ENCODE measurements around the gene TAGLN2. TPM values are rescaled to one million over a fixed set of nuclear protein-coding genes. Genes with fewer than 3 reads are reported as not detected.

The TAGLN2 gene
- total RNA-seq, 1 donor from 2014 or later, result 85.1 TPM

DNA sequence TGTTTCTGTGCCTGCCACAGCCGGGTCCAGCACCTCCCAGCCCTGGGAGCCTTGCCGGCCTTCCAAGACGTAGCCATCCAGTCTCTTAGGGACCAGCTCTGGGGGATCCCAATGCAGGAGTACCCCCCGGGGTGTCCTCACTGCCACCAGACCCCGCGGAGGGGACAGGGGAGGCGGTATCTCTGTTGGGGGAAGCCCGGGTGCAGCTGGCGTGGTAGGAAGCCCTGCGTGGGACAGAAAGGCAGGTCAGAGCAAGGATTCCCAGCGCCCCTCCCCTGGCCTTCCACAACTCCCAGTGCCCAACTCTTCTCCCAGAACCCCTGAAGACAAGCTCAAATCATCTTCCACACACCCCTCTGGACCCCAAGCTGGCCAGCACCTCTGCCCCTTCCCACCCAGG lies 4.9 kb upstream of the TAGLN2 start:
- Histone ChIP-seq H3K4me3 (ENCODE audit: low read length in 3 of 3) (no peak overlapping the region), H3K9ac (ENCODE audit: low read depth in 1 of 3, low read length in 3 of 3) (no peak overlapping the region), H3K27ac (ENCODE audit: low read depth, low read length) (no peak overlapping the region), H3K27me3 (ENCODE audit: control insufficient read depth in 3 of 3, insufficient read depth in 3 of 3, low read length in 3 of 3) (peaks cover 3 to 33% (median 11%) of the 10 kb centered on the region in 3 donors), H3K9me3 (ENCODE audit: control insufficient read depth in 3 of 3, low read length in 3 of 3) (no peaks in the 10 kb centered on the region), H3K4me1 (ENCODE audit: control insufficient read depth in 3 of 3, insufficient read depth in 3 of 3, low read length in 3 of 3) (peaks cover 11% of the 10 kb centered on the region in 3 donors), H3K36me3 (ENCODE audit: control insufficient read depth in 3 of 3, insufficient read depth in 3 of 3, low read length in 3 of 3) (no peaks in the 10 kb centered on the region)

DNA sequence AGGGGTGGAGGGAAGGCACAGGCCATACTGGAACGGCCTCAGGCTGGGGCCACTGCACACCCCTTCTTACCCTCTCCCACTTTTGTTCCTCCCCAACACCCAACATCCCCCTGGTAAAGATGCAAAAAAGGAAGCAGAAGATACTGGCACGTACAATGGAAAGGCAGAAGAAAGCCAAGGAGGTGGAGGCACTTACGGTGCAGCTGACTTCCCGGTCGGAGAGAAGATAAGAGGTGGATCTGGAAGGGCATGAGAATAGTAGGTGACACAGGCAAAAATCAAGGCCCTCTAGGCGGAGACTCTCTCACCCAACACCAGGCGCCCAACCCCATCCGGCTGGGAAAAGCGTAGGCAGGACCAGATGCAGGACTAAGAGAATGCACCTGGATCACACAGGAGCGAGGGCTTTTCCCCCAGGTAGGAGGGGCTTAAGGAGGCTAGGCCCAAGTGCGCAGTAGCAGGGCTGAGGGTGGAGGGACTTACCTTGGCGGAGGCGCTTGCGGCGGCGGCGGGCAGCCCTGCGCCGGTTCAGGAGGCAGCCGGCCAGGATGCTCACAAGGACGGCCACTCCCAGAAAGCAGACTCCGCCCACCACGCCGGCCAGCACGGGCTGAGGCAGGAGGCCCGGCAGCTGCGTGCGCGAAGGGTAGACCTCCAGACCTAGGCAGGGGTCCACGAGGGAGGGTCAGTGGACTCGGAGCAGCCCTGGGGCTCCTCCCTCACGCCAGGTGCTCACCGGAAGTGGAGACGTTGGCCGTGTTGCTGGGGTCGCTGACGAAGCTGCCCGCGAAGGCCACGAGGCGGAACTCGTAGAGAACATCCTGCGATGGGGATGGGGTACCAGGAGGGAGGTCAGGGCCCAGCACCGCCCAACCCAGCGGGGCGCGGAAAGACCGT lies 4.1 kb upstream of the TAGLN2 start:
- Histone ChIP-seq H3K36me3 (ENCODE audit: control insufficient read depth in 3 of 3, insufficient read depth in 3 of 3, low read length in 3 of 3) (peaks cover 0 to 3% (median 0%) of the 10 kb centered on the region in 3 donors), H3K9ac (ENCODE audit: low read depth in 1 of 3, low read length in 3 of 3) (no peak overlapping the region), H3K9me3 (ENCODE audit: control insufficient read depth in 3 of 3, low read length in 3 of 3) (no peaks in the 10 kb centered on the region), H3K27ac (ENCODE audit: low read depth, low read length) (no peak overlapping the region), H3K4me1 (ENCODE audit: control insufficient read depth in 3 of 3, insufficient read depth in 3 of 3, low read length in 3 of 3) (peaks cover 11 to 17% (median 11%) of the 10 kb centered on the region in 3 donors), H3K4me3 (ENCODE audit: low read length in 3 of 3) (no peak overlapping the region), H3K27me3 (ENCODE audit: control insufficient read depth in 3 of 3, insufficient read depth in 3 of 3, low read length in 3 of 3) (peaks cover 1 to 40% (median 16%) of the 10 kb centered on the region in 3 donors)

DNA sequence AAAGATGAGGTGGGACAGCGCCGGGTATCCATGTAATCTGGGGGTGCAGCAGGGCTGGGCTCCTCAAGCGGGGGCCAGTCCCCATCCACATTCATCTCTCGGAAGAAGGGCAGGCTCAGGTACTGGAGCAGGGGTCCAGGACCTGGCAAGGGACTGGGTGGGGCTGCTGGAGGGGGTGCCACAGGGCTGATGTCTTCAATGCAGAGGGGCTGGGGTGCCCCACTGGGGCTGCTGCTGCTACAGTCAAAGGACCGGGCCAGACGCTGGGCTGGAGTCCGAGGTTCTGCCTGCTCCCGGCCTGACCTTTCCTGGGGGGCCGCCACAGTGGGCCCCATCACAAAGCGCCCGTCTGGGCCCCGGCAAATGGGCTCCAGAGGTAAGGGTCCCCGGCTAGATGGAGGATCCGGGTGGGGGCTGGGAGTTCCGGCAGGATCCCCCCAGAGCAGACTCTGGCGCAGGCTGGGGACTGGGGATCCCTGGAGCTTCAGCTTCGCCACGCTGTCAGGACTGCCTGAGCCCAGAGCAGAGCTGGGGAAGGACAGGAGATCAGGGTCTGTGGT lies 3.3 kb upstream of the TAGLN2 start:
- Histone ChIP-seq H3K27ac (ENCODE audit: low read depth, low read length) (no peak overlapping the region), H3K36me3 (ENCODE audit: control insufficient read depth in 3 of 3, insufficient read depth in 3 of 3, low read length in 3 of 3) (peaks cover 0 to 3% (median 0%) of the 10 kb centered on the region in 3 donors), H3K4me3 (ENCODE audit: low read length in 3 of 3) (no peak overlapping the region), H3K9ac (ENCODE audit: low read depth in 1 of 3, low read length in 3 of 3) (no peak overlapping the region), H3K4me1 (ENCODE audit: control insufficient read depth in 3 of 3, insufficient read depth in 3 of 3, low read length in 3 of 3) (peaks cover 11 to 17% (median 11%) of the 10 kb centered on the region in 3 donors), H3K9me3 (ENCODE audit: control insufficient read depth in 3 of 3, low read length in 3 of 3) (no peaks in the 10 kb centered on the region), H3K27me3 (ENCODE audit: control insufficient read depth in 3 of 3, insufficient read depth in 3 of 3, low read length in 3 of 3) (peaks cover 0 to 43% (median 16%) of the 10 kb centered on the region in 3 donors)

DNA sequence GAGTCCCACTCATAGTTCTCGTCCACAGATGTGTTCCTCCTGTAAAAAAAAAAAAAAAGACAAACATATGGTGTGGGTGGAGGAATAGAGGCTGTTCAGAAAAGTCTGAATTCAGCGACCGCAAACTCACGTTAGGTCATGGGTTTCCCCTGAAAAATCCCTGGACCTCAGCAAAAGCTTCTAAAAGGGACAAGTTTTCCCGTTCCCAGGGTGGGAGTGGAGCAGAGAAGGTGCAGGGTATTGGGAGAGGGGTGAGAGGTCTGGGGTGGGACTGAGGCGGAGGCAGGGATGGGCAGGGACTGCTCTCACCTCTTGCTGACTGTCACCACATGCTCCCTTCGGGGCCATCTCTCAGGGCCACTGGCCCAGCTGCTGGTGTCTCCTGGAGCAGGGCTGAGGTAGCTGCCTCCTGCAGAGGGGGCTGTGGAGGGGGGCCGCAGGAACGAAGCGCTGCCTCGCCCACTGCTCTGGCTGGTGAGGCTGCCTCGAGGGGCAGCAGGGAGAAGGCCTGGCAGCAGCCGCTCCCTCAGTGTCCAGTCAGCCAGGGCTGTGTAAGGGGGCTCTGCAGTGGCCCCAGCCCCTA lies 2.6 kb upstream of the TAGLN2 start:
- H3K9me3 ChIP-seq (ENCODE audit: control insufficient read depth in 3 of 3, low read length in 3 of 3), result no peaks in the 10 kb centered on the region
- H3K9ac ChIP-seq (ENCODE audit: low read depth in 1 of 3, low read length in 3 of 3), result no peak overlapping the region
- peaks cover 0 to 3% (median 0%) of the 10 kb centered on the region in 3 donors for H3K36me3 ChIP-seq (ENCODE audit: control insufficient read depth in 3 of 3, insufficient read depth in 3 of 3, low read length in 3 of 3)
- no peak overlapping the region for H3K27ac ChIP-seq (ENCODE audit: low read depth, low read length)
- H3K27me3 ChIP-seq (ENCODE audit: control insufficient read depth in 3 of 3, insufficient read depth in 3 of 3, low read length in 3 of 3), result peaks cover 0 to 47% (median 16%) of the 10 kb centered on the region in 3 donors
- H3K4me1 ChIP-seq (ENCODE audit: control insufficient read depth in 3 of 3, insufficient read depth in 3 of 3, low read length in 3 of 3), result peaks cover 11 to 21% (median 13%) of the 10 kb centered on the region in 3 donors
- H3K4me3 ChIP-seq (ENCODE audit: low read length in 3 of 3), result no peak overlapping the region

DNA sequence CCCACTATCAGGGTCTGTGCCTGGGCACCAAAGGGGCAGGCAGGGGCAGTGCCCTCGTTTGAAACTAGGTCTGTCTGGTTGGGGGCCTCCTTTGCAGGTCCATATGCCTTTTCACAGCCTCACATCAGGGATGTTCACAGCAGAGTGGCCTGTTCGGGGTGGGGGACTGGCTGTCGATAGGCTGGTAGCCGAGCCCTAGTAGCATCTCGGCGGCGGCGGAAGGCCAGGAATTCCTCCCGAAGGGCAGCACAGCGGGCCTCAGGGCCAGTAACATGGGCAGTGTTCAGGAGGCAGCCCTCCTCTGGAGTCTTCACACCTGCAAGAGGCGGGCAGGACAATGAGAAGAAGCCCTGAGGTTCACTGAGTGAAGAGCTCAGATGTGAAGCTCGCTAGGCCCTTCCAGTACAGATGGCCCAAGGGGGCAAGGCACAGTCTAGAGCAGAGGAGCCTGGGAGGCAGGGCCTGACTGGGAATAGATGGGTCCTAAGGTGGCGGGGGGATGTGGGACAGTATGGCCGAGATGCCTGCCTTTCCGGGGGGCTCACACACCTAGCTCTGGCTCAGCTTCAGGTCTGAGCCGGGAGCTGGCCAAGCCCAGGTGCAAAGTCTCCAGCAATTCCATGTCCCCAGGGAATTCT lies 2.0 kb upstream of the TAGLN2 start:
- H3K9me3 ChIP-seq (ENCODE audit: control insufficient read depth in 3 of 3, low read length in 3 of 3), result no peaks in the 10 kb centered on the region
- H3K4me1 ChIP-seq (ENCODE audit: control insufficient read depth in 3 of 3, insufficient read depth in 3 of 3, low read length in 3 of 3), result peaks cover 13 to 27% (median 14%) of the 10 kb centered on the region in 3 donors
- peaks cover 0 to 47% (median 16%) of the 10 kb centered on the region in 3 donors for H3K27me3 ChIP-seq (ENCODE audit: control insufficient read depth in 3 of 3, insufficient read depth in 3 of 3, low read length in 3 of 3)
- peaks cover 0 to 3% (median 0%) of the 10 kb centered on the region in 3 donors for H3K36me3 ChIP-seq (ENCODE audit: control insufficient read depth in 3 of 3, insufficient read depth in 3 of 3, low read length in 3 of 3)
- no peak overlapping the region for H3K4me3 ChIP-seq (ENCODE audit: low read length in 3 of 3)
- no peak overlapping the region for H3K9ac ChIP-seq (ENCODE audit: low read depth in 1 of 3, low read length in 3 of 3)
- H3K27ac ChIP-seq (ENCODE audit: low read depth, low read length), result no peak overlapping the region

DNA sequence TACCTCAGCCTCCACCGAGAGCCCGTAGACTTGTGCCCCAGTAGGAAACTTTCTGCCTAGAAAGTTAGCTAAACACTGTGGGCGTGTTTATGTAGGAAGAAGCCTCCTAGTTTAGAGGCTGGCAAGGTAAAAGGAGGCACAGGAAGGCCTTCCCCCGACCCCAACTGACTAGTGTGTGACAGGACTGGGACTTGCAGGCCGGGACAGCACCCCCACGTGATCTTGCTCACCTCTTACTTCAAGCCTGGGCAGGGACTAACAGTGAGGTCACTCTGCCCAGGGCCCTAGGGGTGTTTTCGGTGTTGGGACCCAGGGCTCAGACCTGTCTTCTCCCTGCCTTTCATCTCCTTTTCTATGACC lies 392 bp upstream of the TAGLN2 start:
- peak overlapping the region; percentile 97 for H3K27ac ChIP-seq (ENCODE audit: low read depth, low read length)
- H3K9me3 ChIP-seq (ENCODE audit: control insufficient read depth in 3 of 3, low read length in 3 of 3), result no peaks in the 10 kb centered on the region
- H3K9ac ChIP-seq (ENCODE audit: low read depth in 1 of 3, low read length in 3 of 3), result peak overlapping the region; percentile 80 to 93 (median 85)
- peaks cover 0 to 5% (median 0%) of the 10 kb centered on the region in 3 donors for H3K36me3 ChIP-seq (ENCODE audit: control insufficient read depth in 3 of 3, insufficient read depth in 3 of 3, low read length in 3 of 3)
- peaks cover 0 to 50% (median 16%) of the 10 kb centered on the region in 3 donors for H3K27me3 ChIP-seq (ENCODE audit: control insufficient read depth in 3 of 3, insufficient read depth in 3 of 3, low read length in 3 of 3)
- peaks cover 24 to 38% (median 26%) of the 10 kb centered on the region in 3 donors for H3K4me1 ChIP-seq (ENCODE audit: control insufficient read depth in 3 of 3, insufficient read depth in 3 of 3, low read length in 3 of 3)
- peak overlapping the region; percentile 86 to 90 (median 89) for H3K4me3 ChIP-seq (ENCODE audit: low read length in 3 of 3)

DNA sequence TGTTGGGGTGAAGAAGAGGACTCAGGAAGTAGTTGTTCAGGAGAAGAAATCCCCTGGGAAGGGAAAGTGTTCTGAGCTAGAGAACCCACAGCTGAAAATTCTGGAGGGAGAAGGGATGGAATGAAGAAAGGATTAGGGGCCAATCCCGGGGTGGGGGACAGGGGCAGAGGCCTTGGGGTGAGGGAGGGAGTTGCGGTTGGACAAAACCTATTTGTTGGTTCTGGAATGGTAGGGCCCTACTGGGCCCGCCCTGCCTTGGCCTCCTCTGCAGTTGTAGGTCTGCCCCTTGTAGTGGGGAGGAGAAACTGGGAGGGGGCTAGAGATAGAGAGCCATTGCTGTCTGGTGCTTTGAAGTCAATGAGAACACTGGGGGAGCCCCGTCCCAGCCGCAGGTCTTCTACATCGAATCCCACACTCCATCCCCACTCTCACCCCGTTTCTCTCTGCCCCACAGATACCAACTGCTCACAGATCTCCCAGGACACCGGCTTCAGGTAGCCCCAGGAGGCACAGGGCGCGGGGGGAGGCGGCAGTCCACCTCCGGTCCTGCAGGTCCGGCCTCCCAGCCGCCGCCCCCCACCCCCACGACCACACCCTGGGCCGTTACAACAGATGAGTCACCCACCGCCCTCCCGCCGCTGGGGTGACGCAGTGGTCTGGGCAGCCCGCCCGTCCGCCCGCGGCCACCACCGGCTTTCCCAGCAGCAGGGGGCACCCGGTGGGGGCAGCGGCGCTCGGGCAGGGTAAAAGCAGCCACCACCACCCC lies 1.1 kb downstream of the TAGLN2 start:
- peak overlapping the region; percentile 85 to 98 (median 93) for H3K9ac ChIP-seq (ENCODE audit: low read depth in 1 of 3, low read length in 3 of 3)
- peak overlapping the region; percentile 97 for H3K27ac ChIP-seq (ENCODE audit: low read depth, low read length)
- no peaks in the 10 kb centered on the region for H3K9me3 ChIP-seq (ENCODE audit: control insufficient read depth in 3 of 3, low read length in 3 of 3)
- peak overlapping the region; percentile 86 to 90 (median 89) for H3K4me3 ChIP-seq (ENCODE audit: low read length in 3 of 3)
- H3K4me1 ChIP-seq (ENCODE audit: control insufficient read depth in 3 of 3, insufficient read depth in 3 of 3, low read length in 3 of 3), result peaks cover 38 to 51% (median 40%) of the 10 kb centered on the region in 3 donors
- peaks cover 8 to 13% (median 10%) of the 10 kb centered on the region in 3 donors for H3K36me3 ChIP-seq (ENCODE audit: control insufficient read depth in 3 of 3, insufficient read depth in 3 of 3, low read length in 3 of 3)
- peaks cover 0 to 45% (median 16%) of the 10 kb centered on the region in 3 donors for H3K27me3 ChIP-seq (ENCODE audit: control insufficient read depth in 3 of 3, insufficient read depth in 3 of 3, low read length in 3 of 3)

DNA sequence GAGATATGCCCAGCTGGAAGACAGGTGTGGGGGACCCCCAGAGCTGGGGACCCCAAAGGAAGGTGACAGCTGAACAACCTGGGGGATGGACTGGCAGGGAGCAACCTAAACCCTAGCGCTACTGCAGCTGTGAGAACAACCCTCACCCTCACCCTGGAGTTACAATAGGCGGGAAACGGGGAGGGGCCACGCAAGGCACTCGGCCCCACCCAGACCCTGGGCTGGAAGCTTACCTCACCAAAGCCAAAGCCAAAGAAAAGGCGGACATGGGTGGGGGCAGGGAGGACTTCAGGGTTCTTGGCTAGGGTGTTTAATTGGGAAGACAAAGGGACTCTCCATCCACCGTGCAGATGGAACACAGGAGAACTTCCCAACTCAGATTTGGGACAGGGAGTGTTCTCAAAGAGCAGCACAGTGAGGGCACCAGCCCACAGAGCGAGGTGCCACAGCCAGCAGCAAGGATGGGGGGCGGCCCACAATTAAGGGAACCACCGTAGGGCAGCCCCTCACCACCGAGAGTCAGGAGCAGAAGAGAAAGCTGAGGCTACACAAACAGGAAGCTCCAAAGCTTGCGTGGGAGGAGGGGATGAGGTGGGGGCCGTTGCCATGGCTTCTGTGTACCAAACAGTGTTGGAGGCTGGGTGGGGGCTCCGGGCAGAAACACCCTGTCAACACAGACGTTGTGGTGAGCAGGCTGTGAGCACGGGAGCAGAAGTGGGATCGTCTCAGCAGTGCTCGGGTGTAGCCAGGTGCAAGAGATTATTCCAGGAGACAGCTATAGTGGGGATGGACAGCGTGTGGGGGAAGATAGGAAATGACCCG lies 1.9 kb downstream of the TAGLN2 start:
- peaks cover 46 to 57% (median 47%) of the 10 kb centered on the region in 3 donors for H3K4me1 ChIP-seq (ENCODE audit: control insufficient read depth in 3 of 3, insufficient read depth in 3 of 3, low read length in 3 of 3)
- H3K36me3 ChIP-seq (ENCODE audit: control insufficient read depth in 3 of 3, insufficient read depth in 3 of 3, low read length in 3 of 3), result peaks cover 15 to 17% (median 15%) of the 10 kb centered on the region in 3 donors
- H3K4me3 ChIP-seq (ENCODE audit: low read length in 3 of 3), result peak overlapping the region; percentile 74 to 89 (median 86)
- H3K9ac ChIP-seq (ENCODE audit: low read depth in 1 of 3, low read length in 3 of 3), result peak overlapping the region; percentile 85 to 98 (median 93)
- H3K9me3 ChIP-seq (ENCODE audit: control insufficient read depth in 3 of 3, low read length in 3 of 3), result no peaks in the 10 kb centered on the region
- H3K27me3 ChIP-seq (ENCODE audit: control insufficient read depth in 3 of 3, insufficient read depth in 3 of 3, low read length in 3 of 3), result peaks cover 0 to 43% (median 16%) of the 10 kb centered on the region in 3 donors
- peak overlapping the region; percentile 97 for H3K27ac ChIP-seq (ENCODE audit: low read depth, low read length)
